GM23338 (cell line): ENCODE data around the gene CNGB1. TPM values are rescaled to one million over a fixed set of nuclear protein-coding genes. Genes with fewer than 3 reads are reported as not detected.

Source experiments
- ATAC-seq: fragments of 200-7000 bp; cut with Tn5 transposase; 3 replicates; pipeline ENCODE4 v1.9.1; 2020
- DNase-seq: peaks from one replicate; pipeline ENCODE4 v3.0.0-alpha.2; 2015; ENCODE audit warnings: low spot score
- H2AFZ ChIP-seq: fragments of 200-600 bp; sonication (generic); 2 replicates; pipeline ENCODE4 v1.8.0; 2016; ENCODE audit warnings: antibody characterized with exemption, mild to moderate bottlenecking, moderate library complexity
- H3F3A ChIP-seq: fragments of 200-600 bp; sonication (generic); replicated peaks from 2 replicates; pipeline ENCODE4 v1.8.0; 2017; ENCODE audit warnings: antibody characterized with exemption, mixed run types, low read depth
- H3K27ac ChIP-seq: fragments of 200-600 bp; sonication (generic); 2 replicates; pipeline ENCODE4 v1.6.1; 2016; ENCODE audit warnings: low read depth
- H3K27me3 ChIP-seq: fragments of 200-600 bp; sonication (generic); 2 replicates; pipeline ENCODE4 v1.8.0; 2016; ENCODE audit warnings: mild to moderate bottlenecking, mixed run types, moderate library complexity; ENCODE audit not compliant: insufficient read depth
- H3K36me3 ChIP-seq: fragments of 200-600 bp; sonication (generic); 2 replicates; pipeline ENCODE4 v1.8.0; 2016; ENCODE audit warnings: mild to moderate bottlenecking; ENCODE audit not compliant: insufficient read depth
- H3K4me1 ChIP-seq: fragments of 200-600 bp; sonication (generic); 2 replicates; pipeline ENCODE4 v1.8.0; 2016; ENCODE audit warnings: mild to moderate bottlenecking, moderate library complexity; ENCODE audit not compliant: insufficient read depth
- H3K4me2 ChIP-seq: fragments of 200-600 bp; sonication (generic); 2 replicates; pipeline ENCODE4 v1.7.1; 2017; ENCODE audit warnings: mixed run types
- H3K4me3 ChIP-seq: fragments of 200-600 bp; sonication (generic); 2 replicates; pipeline ENCODE4 v1.6.1; 2016; ENCODE audit warnings: mixed run types
- H3K79me2 ChIP-seq: fragments of 200-600 bp; sonication (generic); replicated peaks from 2 replicates; pipeline ENCODE4 v1.8.0; 2017; ENCODE audit warnings: mild to moderate bottlenecking; ENCODE audit not compliant: insufficient read depth
- H3K9me2 ChIP-seq: fragments of 200-600 bp; sonication (generic); 2 replicates; pipeline ENCODE4 v1.8.0; 2017; ENCODE audit not compliant: insufficient read depth
- H4K20me1 ChIP-seq: fragments of 200-600 bp; sonication (generic); replicated peaks from 2 replicates; pipeline ENCODE4 v1.8.0; 2017; ENCODE audit warnings: mild to moderate bottlenecking; ENCODE audit not compliant: insufficient read depth
- H3K27ac Mint-ChIP-seq: 2 replicates; pipeline ENCODE4 v1.8.0; 2020; ENCODE audit warnings: inconsistent platforms, mild to moderate bottlenecking, moderate library complexity, mixed read lengths
- H3K27me3 Mint-ChIP-seq: 3 replicates; pipeline ENCODE4 v1.8.0; 2022; ENCODE audit warnings: low read depth, mild to moderate bottlenecking, moderate library complexity, mixed read lengths, inconsistent platforms; ENCODE audit not compliant: insufficient read depth, poor library complexity
- H3K36me3 Mint-ChIP-seq: 3 replicates; pipeline ENCODE4 v1.8.0; 2021; ENCODE audit warnings: low read depth, mild to moderate bottlenecking, inconsistent platforms, moderate library complexity, mixed read lengths
- H3K4me1 Mint-ChIP-seq: 3 replicates; pipeline ENCODE4 v1.8.0; 2020; ENCODE audit warnings: mild to moderate bottlenecking, inconsistent platforms, mixed read lengths
- H3K4me3 Mint-ChIP-seq: 3 replicates; pipeline ENCODE4 v1.8.0; 2021; ENCODE audit warnings: moderate library complexity, mild to moderate bottlenecking, inconsistent platforms, mixed read lengths
- H3K9me3 Mint-ChIP-seq: 3 replicates; pipeline ENCODE4 v1.8.0; 2020; ENCODE audit warnings: moderate library complexity, mild to moderate bottlenecking, inconsistent platforms, mixed read lengths
- CREB1 ChIP-seq: fragments of 250-450 bp; sonication (Bioruptor Pico); IDR thresholded peaks from 2 replicates; pipeline ENCODE4 v1.5.0; 2020; ENCODE audit warnings: low read depth, mild to moderate bottlenecking, moderate library complexity
- CTCF ChIP-seq, 2 experiments: fragments of 200-600 bp in 1 of 2; sonication (generic) in 1 of 2; conservative IDR thresholded peaks; 2 replicates each; pipeline versions ENCODE4 v1.5.1 to v1.6.1; 2016 to 2017; ENCODE audit warnings: antibody characterized with exemption in 2 of 2, low read depth in 2 of 2, mild to moderate bottlenecking in 2 of 2, moderate library complexity in 1 of 2
- ETS1 ChIP-seq: IDR thresholded peaks from 2 replicates; pipeline ENCODE4 v1.6.1; 2016; ENCODE audit warnings: antibody characterized with exemption
- EZH2 ChIP-seq: fragments of 200-600 bp; sonication (generic); IDR thresholded peaks from one replicate; pipeline ENCODE4 v1.8.0; 2017; ENCODE audit warnings: antibody characterized with exemption, mild to moderate bottlenecking, low read depth; ENCODE audit not compliant: unreplicated experiment
- EZH2phosphoT487 ChIP-seq: fragments of 200-600 bp; sonication (generic); IDR thresholded peaks from one replicate; pipeline ENCODE4 v1.8.1; 2018; ENCODE audit warnings: antibody characterized with exemption; ENCODE audit not compliant: unreplicated experiment
- JUNB ChIP-seq: IDR thresholded peaks from one replicate; pipeline ENCODE4 v1.6.1; 2016; ENCODE audit warnings: antibody characterized with exemption; ENCODE audit not compliant: unreplicated experiment
- NANOG ChIP-seq: IDR thresholded peaks from 2 replicates; pipeline ENCODE4 v1.6.1; 2016; ENCODE audit warnings: antibody characterized with exemption, borderline replicate concordance
- POLR2AphosphoS5 ChIP-seq: IDR thresholded peaks from 2 replicates; pipeline ENCODE4 v1.6.1; 2016; ENCODE audit warnings: antibody characterized with exemption, low read depth
- REST ChIP-seq: IDR thresholded peaks from one replicate; pipeline ENCODE4 v1.6.1; 2018; ENCODE audit warnings: antibody characterized with exemption; ENCODE audit not compliant: unreplicated experiment
- STAT1 ChIP-seq: IDR thresholded peaks from one replicate; pipeline ENCODE4 v1.6.1; 2016; ENCODE audit warnings: antibody characterized with exemption; ENCODE audit not compliant: unreplicated experiment
- ZNF114 ChIP-seq: fragments of 250-450 bp; sonication (Bioruptor Pico); IDR thresholded peaks from 2 replicates; pipeline ENCODE4 v1.5.0; 2020; ENCODE audit warnings: mild to moderate bottlenecking, moderate library complexity
- ZNF331 ChIP-seq: fragments of 250-450 bp; sonication (Bioruptor Pico); IDR thresholded peaks from 2 replicates; pipeline ENCODE4 v1.5.0; 2020; ENCODE audit warnings: low read depth, mild to moderate bottlenecking, moderate library complexity
- ZNF462 ChIP-seq: fragments of 250-450 bp; sonication (Bioruptor Pico); IDR thresholded peaks from 2 replicates; pipeline ENCODE4 v1.5.0; 2020; ENCODE audit warnings: mild to moderate bottlenecking, moderate library complexity
- polyA plus RNA-seq: library from polyadenylated mRNA; unstranded; fragments of >200 nt; fragmentation: Nextera tagmentation; extraction: Ambion mirVana; gene quantifications from 2 replicates; pipeline ENCODE4 v1.2.1, GENCODE V29; 2016
- total RNA-seq: library from RNA; depleted of rRNA; stranded (reverse); fragments of >200 nt; shearing (Covaris generic); gene quantifications from 2 replicates; pipeline ENCODE4 v1.2.3, GENCODE V29; 2014

Gene CNGB1
- total and polyA plus RNA-seq, 2 experiments from 2014 or later: not detected

GRCh38 chr16:57959121-57959520 lies 11.8 kb downstream of the CNGB1 start:
- Mint-ChIP-seq H3K9me3 (no peaks in the 10 kb centered on the region), H3K4me1 (peaks cover 15% of the 10 kb centered on the region), H3K27me3 (peaks cover 14% of the 10 kb centered on the region), H3K4me3 (no peak overlapping the region), H3K36me3 (no peaks in the 10 kb centered on the region), H3K27ac (no peak overlapping the region)
- ATAC-seq (no peak), DNase-seq (no peak)
- Histone ChIP-seq H3K4me1 (no peaks in the 10 kb centered on the region), H3K27me3 (no peaks in the 10 kb centered on the region), H3K27ac (no peak overlapping the region), H3K4me2 (no peak overlapping the region), H3K79me2 (no peaks in the 10 kb centered on the region), H3K36me3 (no peaks in the 10 kb centered on the region), H4K20me1 (no peaks in the 10 kb centered on the region), H3K9me2 (no peaks in the 10 kb centered on the region), H3K4me3 (no peak overlapping the region), H3F3A (no peaks in the 10 kb centered on the region), H2AFZ (peak overlapping the region; percentile 66; the same call in 1 of the 2 replicates)
- TF ChIP-seq EZH2 (no peak), ZNF114 (CRISPR knock-in tag) (no peak), ETS1 (no peak), REST (no peak), NANOG (no peak), CREB1 (CRISPR knock-in tag) (no peak), POLR2AphosphoS5 (no peak), ZNF331 (CRISPR knock-in tag) (no peak), EZH2phosphoT487 (no peak), JUNB (no peak), ZNF462 (no peak), STAT1 (no peak), CTCF (conservative IDR thresholded peaks at IDR 0.05; ENCODE audit: low read depth in 2 of 2) (no peak)
